ENCODE data around the gene FLAD1. TPM values are rescaled to one million over a fixed set of nuclear protein-coding genes. Genes with fewer than 3 reads are reported as not detected.

The FLAD1 gene
- total RNA-seq, 1 experiment from 2014 or later, result 97.0 TPM

- TF ChIP-seq CTCF (conservative IDR thresholded peaks at IDR 0.05), result peak; percentile 37; the same call in 2 of the 3 replicates
- Histone ChIP-seq H3K27me3 (ENCODE audit: insufficient read depth, low read length) (no peaks in the 10 kb centered on the region), H4K5ac (ENCODE audit: insufficient read length, low read depth, low read length) (no peak within 1 kb of the TSS), H4K8ac (replicated peaks; ENCODE audit: insufficient read length, low read depth, low read length) (no peak within 1 kb of the TSS), H3K23me2 (ENCODE audit: insufficient read length, low read depth, low read length, poor library complexity, severe bottlenecking) (peaks cover 16% of the 10 kb centered on the region), H2BK12ac (ENCODE audit: insufficient read length, low read depth, low read length) (no peak within 1 kb of the TSS), H3K4me2 (ENCODE audit: insufficient read depth, insufficient read length, low read length) (peak within 1 kb of the TSS; percentile 94), H3K56ac (ENCODE audit: insufficient read length, low read depth, low read length) (no peak within 1 kb of the TSS), H3K79me1 (ENCODE audit: insufficient read depth, low read depth, low read length, poor library complexity, severe bottlenecking) (no peaks in the 10 kb centered on the region), H2AK5ac (ENCODE audit: insufficient read length, low read length) (no peak within 1 kb of the TSS), H3K23ac (ENCODE audit: insufficient read length, low read depth, low read length) (no peak within 1 kb of the TSS), H2BK5ac (ENCODE audit: insufficient read length, low read length) (no peak within 1 kb of the TSS), H4K20me1 (ENCODE audit: control insufficient read depth, insufficient read depth, insufficient read length) (no peaks in the 10 kb centered on the region), H2AFZ (ENCODE audit: low read length) (no peak within 1 kb of the TSS), H3K14ac (ENCODE audit: insufficient read depth, low read length) (peak within 1 kb of the TSS; percentile 95), H3T11ph (ENCODE audit: low read length) (peak within 1 kb of the TSS; percentile 47), H3K4me1 (ENCODE audit: insufficient read depth, low read length) (peaks cover 6% of the 10 kb centered on the region; the same call in 1 of the 2 replicates), H2BK120ac (ENCODE audit: low read depth, low read length, poor library complexity, severe bottlenecking) (peak within 1 kb of the TSS; percentile 88), H3K9me3 (ENCODE audit: control insufficient read depth, low read depth, low read length) (no peaks in the 10 kb centered on the region), H3K27ac (ENCODE audit: insufficient read length, low read depth, low read length) (peak within 1 kb of the TSS; percentile 46), H4K91ac (ENCODE audit: insufficient read length, low read depth, low read length) (no peak within 1 kb of the TSS), H2BK20ac (ENCODE audit: low read depth, low read length, poor library complexity, severe bottlenecking) (no peak within 1 kb of the TSS), H2BK15ac (ENCODE audit: low read depth, low read length) (no peak within 1 kb of the TSS), H3K4ac (ENCODE audit: low read depth, low read length) (peak within 1 kb of the TSS; percentile 40; the same call in 1 of the 2 replicates), H3K79me2 (ENCODE audit: insufficient read depth, low read length) (no peaks in the 10 kb centered on the region; the same call in 1 of the 2 replicates), H3K18ac (ENCODE audit: insufficient read length, low read depth, low read length) (peak within 1 kb of the TSS; percentile 98), H3K9ac (ENCODE audit: extremely low read depth, insufficient read length, low read length) (peak within 1 kb of the TSS; percentile 85)
- Mint-ChIP-seq H3K27ac (peak within 1 kb of the TSS; percentile 98 to 99 (median 99)), H3K9me3 (no peaks in the 10 kb centered on the region), H3K4me3 (peak within 1 kb of the TSS; percentile 83 to 97), H3K4me1 (peaks cover 53 to 64% of the 10 kb centered on the region in 2 experiments), H3K27me3 (ENCODE audit: low read depth) (no peaks in the 10 kb centered on the region), H3K36me3 (ENCODE audit: insufficient read depth in 1 of 3, low read depth in 3 of 3) (peaks cover 8 to 24% (median 23%) of the 10 kb centered on the region in 3 experiments; a peak in 6 of 7 replicates)
- DNase-seq, result peak; percentile 95
- no CpG with 5 or more reads among the region's 18 CpGs for WGBS (ENCODE audit: extremely low coverage, insufficient read length, low lambda C conversion rate)
Observed at GRCh38 chr1:154955718-154956543, 27.2 kb upstream of the FLAD1 start, which contains the start of gene PBXIP1. PBXIP1 (minus strand) TSS chr1:154956099; CDS start chr1:154953721, 2,378 bp downstream.

Measured in H9 (cell line).